Epithelial cell of esophagus (primary cell): ENCODE measurements around the gene ZNF384.

Source experiments
- DNase-seq: peaks from one replicate; pipeline ENCODE4 v3.0.0; 2010; ENCODE audit warnings: low read depth
- H3K4me3 ChIP-seq: 2 replicates; pipeline ENCODE4 v1.5.1; 2011; ENCODE audit warnings: mild to moderate bottlenecking, low read length, control low read depth
- CTCF ChIP-seq: IDR thresholded peaks from 2 replicates; pipeline ENCODE4 v1.5.1; 2011; ENCODE audit warnings: low read depth, mild to moderate bottlenecking, low read length, control low read depth, inconsistent platforms; ENCODE audit not compliant: insufficient read depth; ENCODE audit errors: missing control alignments

The ZNF384 gene

GRCh38 chr12:6697584-6698351 is 8.6 kb upstream of the ZNF384 start:
- peak; percentile 65 for DNase-seq
- H3K4me3 ChIP-seq, result no peak overlapping the region
- peak; percentile 64 for TF ChIP-seq CTCF

- no peak for DNase-seq
- no peak for TF ChIP-seq CTCF
- no peak overlapping the region for H3K4me3 ChIP-seq
Measured at GRCh38 chr12:6696690-6697583, 7.8 kb upstream of the ZNF384 start.

GRCh38 chr12:6695313-6696045 is 6.3 kb upstream of the ZNF384 start:
- no peak for DNase-seq
- TF ChIP-seq CTCF, result no peak
- H3K4me3 ChIP-seq, result no peak overlapping the region

- H3K4me3 ChIP-seq, result no peak overlapping the region
- DNase-seq, result no peak
- no peak for TF ChIP-seq CTCF
Measured at GRCh38 chr12:6694701-6695100, 5.5 kb upstream of the ZNF384 start.

GRCh38 chr12:6693832-6694355 is 4.7 kb upstream of the ZNF384 start:
- no peak for TF ChIP-seq CTCF
- DNase-seq, result no peak
- no peak overlapping the region for H3K4me3 ChIP-seq

GRCh38 chr12:6692888-6693287 is 3.7 kb upstream of the ZNF384 start:
- DNase-seq, result no peak
- H3K4me3 ChIP-seq, result no peak overlapping the region
- no peak for TF ChIP-seq CTCF
